Panc1 (cell line): ENCODE data around the gene BBS1. TPM values are rescaled to one million over a fixed set of nuclear protein-coding genes. Genes with fewer than 3 reads are reported as not detected.

Source experiments
- ATAC-seq: fragments of 200-7000 bp; cut with Tn5 transposase; 2 replicates; pipeline ENCODE4 v1.9.1; 2020; ENCODE audit warnings: mild to moderate bottlenecking, moderate library complexity
- BruUV-seq: library from RNA; stranded (reverse); fragments of 400-500 nt; replicated peaks from 2 replicates; lab custom pipeline; 2021; lab: Mats Ljungman, UMichigan
- CTCF ChIA-PET: fragments of 300-600 bp; sonication (Branson Sonifier 250); formaldehyde crosslinking; loops from one replicate; lab custom pipeline; 2022; ENCODE audit warnings: antibody characterized with exemption; lab: Charles Lee
- POLR2A ChIA-PET: fragments of 300-600 bp; sonication (Branson Sonifier 250); formaldehyde crosslinking; loops from one replicate; lab custom pipeline; 2022; ENCODE audit warnings: antibody characterized with exemption; lab: Charles Lee
- DNase-seq: peaks from one replicate; pipeline ENCODE4 v3.0.0-alpha.2; 2010; ENCODE audit warnings: low read depth, low spot score
- H3K27ac ChIP-seq: 2 replicates; pipeline ENCODE4 v1.5.1; 2011; ENCODE audit warnings: mild to moderate bottlenecking, low read length, inconsistent platforms
- H3K27me3 ChIP-seq: fragments of 200-500 bp; sonication (Bioruptor generic); 2 replicates; pipeline ENCODE4 v1.6.0; 2014; ENCODE audit warnings: low read length, inconsistent platforms; ENCODE audit not compliant: control insufficient read depth, insufficient read depth
- H3K36me3 ChIP-seq: fragments of 200-500 bp; sonication (Bioruptor generic); 2 replicates; pipeline ENCODE4 v1.5.1; 2014; ENCODE audit warnings: inconsistent platforms, mild to moderate bottlenecking, low read length, moderate library complexity; ENCODE audit not compliant: control insufficient read depth, insufficient read depth
- H3K4me1 ChIP-seq: 2 replicates; pipeline ENCODE4 v1.5.1; 2011; ENCODE audit warnings: inconsistent platforms, mild to moderate bottlenecking, low read length, moderate library complexity; ENCODE audit not compliant: control insufficient read depth, insufficient read depth
- H3K4me3 ChIP-seq, 2 experiments: 2 replicates each; pipeline ENCODE4 v1.5.1; 2011 to 2012; ENCODE audit warnings: low read depth in 2 of 2, low read length in 2 of 2, mild to moderate bottlenecking in 2 of 2, inconsistent platforms in 1 of 2, moderate library complexity in 1 of 2
- H3K9me3 ChIP-seq: fragments of 200-500 bp; sonication (Bioruptor generic); 2 replicates; pipeline ENCODE4 v1.5.1; 2014; ENCODE audit warnings: low read depth, mild to moderate bottlenecking, inconsistent platforms, low read length, moderate library complexity; ENCODE audit not compliant: control insufficient read depth, insufficient read depth
- POLR2AphosphoS5 ChIP-seq: IDR thresholded peaks from 2 replicates; pipeline ENCODE4 v1.6.1; 2012; ENCODE audit warnings: mild to moderate bottlenecking, low read depth, low read length, moderate library complexity
- SIN3A ChIP-seq: IDR thresholded peaks from 2 replicates; pipeline ENCODE4 v1.6.1; 2012; ENCODE audit warnings: low read depth, mild to moderate bottlenecking, low read length, moderate library complexity, borderline replicate concordance; ENCODE audit not compliant: insufficient read depth
- TCF7L2 ChIP-seq: IDR thresholded peaks from 2 replicates; pipeline ENCODE4 v1.6.1; 2011; ENCODE audit warnings: mild to moderate bottlenecking, low read depth, low read length, inconsistent platforms
- in situ Hi-C: cut with HindIII; loops from 2 replicates; pipeline ENCODE4 v1.10.0; 2016; ENCODE audit warnings: low sequenced_read_pairs, low pct_unique_long_range_greater_than_20kb
- intact Hi-C: fragments of 100-400 bp; cut with micrococcal nuclease; formaldehyde crosslinking; loops from one replicate; pipeline ENCODE4 v1.10.0; 2022; ENCODE audit not compliant: unreplicated experiment
- total RNA-seq: library from RNA; stranded (reverse); gene quantifications from one replicate; pipeline ENCODE4 v1.2.1, GENCODE V29; 2021; ENCODE audit not compliant: unreplicated experiment
- TF ChIP-seq, protein P1 (sequence below), 2 experiments: IDR thresholded peaks; 2 replicates each; pipeline ENCODE4 v1.6.1; 2011 to 2012; ENCODE audit warnings: low read depth in 2 of 2, control low read depth in 1 of 2, low read length in 1 of 2, mild to moderate bottlenecking in 1 of 2, moderate library complexity in 1 of 2; ENCODE audit not compliant: insufficient read depth in 1 of 2
- TF ChIP-seq, protein P2 (sequence below): fragments of 450-650 bp; IDR thresholded peaks from 2 replicates; pipeline ENCODE4 v1.5.1; 2017; ENCODE audit warnings: mild to moderate bottlenecking

Gene BBS1
- total RNA-seq, 1 experiment from 2014 or later, result 26.9 TPM

DNA sequence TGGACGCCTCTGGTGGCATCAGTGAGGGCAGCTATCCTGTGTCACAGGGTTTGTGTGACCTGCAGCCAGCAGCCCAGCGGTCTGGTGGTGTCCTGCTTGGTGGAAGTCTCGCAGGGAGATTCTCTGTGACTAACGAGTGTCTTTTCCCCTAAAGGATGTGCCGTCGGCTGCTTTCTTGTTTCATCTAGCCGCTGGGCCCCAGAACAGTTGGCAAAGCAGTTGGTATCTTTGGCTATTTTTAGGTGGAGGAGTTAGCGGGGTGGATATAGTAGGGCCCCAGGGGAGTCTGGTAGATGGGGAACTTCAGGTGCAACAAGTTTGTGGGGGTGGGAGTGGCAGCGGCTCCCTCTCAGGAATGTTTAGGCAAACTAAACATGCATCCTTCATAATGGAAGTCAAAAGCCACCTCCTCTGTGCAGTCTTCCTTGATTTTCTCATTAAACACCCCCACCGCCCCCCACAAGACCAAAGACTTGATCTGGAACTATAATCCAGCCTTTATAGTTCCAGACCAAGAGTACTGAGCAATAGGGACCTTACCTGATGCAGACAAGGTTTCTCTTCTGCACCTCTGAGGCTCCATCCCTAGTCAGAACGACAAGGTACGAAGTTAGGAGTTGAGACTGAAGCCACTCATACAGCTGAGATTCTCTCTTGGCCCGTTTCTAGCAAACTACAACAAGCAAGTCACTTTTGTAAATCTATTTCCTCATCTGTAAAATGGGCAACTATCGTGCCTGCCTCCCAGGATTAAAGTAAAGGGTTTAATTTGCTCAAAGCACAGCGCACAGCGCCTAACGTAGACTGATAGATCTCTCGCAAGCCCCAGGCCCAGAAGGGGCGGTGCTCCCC, 44.8 kb upstream of the BBS1 start:
- H3K27ac ChIP-seq, result no peak overlapping the region
- TF ChIP-seq TCF7L2, result no peak
- TF ChIP-seq SIN3A, result no peak
- TF ChIP-seq, protein P1, sequence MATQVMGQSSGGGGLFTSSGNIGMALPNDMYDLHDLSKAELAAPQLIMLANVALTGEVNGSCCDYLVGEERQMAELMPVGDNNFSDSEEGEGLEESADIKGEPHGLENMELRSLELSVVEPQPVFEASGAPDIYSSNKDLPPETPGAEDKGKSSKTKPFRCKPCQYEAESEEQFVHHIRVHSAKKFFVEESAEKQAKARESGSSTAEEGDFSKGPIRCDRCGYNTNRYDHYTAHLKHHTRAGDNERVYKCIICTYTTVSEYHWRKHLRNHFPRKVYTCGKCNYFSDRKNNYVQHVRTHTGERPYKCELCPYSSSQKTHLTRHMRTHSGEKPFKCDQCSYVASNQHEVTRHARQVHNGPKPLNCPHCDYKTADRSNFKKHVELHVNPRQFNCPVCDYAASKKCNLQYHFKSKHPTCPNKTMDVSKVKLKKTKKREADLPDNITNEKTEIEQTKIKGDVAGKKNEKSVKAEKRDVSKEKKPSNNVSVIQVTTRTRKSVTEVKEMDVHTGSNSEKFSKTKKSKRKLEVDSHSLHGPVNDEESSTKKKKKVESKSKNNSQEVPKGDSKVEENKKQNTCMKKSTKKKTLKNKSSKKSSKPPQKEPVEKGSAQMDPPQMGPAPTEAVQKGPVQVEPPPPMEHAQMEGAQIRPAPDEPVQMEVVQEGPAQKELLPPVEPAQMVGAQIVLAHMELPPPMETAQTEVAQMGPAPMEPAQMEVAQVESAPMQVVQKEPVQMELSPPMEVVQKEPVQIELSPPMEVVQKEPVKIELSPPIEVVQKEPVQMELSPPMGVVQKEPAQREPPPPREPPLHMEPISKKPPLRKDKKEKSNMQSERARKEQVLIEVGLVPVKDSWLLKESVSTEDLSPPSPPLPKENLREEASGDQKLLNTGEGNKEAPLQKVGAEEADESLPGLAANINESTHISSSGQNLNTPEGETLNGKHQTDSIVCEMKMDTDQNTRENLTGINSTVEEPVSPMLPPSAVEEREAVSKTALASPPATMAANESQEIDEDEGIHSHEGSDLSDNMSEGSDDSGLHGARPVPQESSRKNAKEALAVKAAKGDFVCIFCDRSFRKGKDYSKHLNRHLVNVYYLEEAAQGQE (IDR thresholded peaks at IDR 0.05; ENCODE audit: insufficient read depth in 1 of 2, low read depth in 2 of 2, low read length in 1 of 2), result no peak
- no peak for TF ChIP-seq POLR2AphosphoS5
- TF ChIP-seq, protein P2, sequence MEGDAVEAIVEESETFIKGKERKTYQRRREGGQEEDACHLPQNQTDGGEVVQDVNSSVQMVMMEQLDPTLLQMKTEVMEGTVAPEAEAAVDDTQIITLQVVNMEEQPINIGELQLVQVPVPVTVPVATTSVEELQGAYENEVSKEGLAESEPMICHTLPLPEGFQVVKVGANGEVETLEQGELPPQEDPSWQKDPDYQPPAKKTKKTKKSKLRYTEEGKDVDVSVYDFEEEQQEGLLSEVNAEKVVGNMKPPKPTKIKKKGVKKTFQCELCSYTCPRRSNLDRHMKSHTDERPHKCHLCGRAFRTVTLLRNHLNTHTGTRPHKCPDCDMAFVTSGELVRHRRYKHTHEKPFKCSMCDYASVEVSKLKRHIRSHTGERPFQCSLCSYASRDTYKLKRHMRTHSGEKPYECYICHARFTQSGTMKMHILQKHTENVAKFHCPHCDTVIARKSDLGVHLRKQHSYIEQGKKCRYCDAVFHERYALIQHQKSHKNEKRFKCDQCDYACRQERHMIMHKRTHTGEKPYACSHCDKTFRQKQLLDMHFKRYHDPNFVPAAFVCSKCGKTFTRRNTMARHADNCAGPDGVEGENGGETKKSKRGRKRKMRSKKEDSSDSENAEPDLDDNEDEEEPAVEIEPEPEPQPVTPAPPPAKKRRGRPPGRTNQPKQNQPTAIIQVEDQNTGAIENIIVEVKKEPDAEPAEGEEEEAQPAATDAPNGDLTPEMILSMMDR, result no peak
- no peaks in the 10 kb centered on the region for H3K27me3 ChIP-seq
- peak overlapping the region; percentile 70 to 82 for H3K4me3 ChIP-seq
- DNase-seq (no peak), ATAC-seq (no peak)
- intact Hi-C loops, result no loop called here
- ChIA-PET POLR2A (no interaction called here), CTCF (interaction anchor here (1.0 to 1.1 kb wide), 2 partner anchors 27 to 44 kb away, joined by 3 to 4 read pairs; partner anchors contain the start of gene MRPL11)
- H3K9me3 ChIP-seq, result no peaks in the 10 kb centered on the region
- H3K4me1 ChIP-seq, result peaks cover 11% of the 10 kb centered on the region
- H3K36me3 ChIP-seq, result no peaks in the 10 kb centered on the region
- BruUV-seq, result no TSS peak
- in situ Hi-C loops, result no loop called here

DNA sequence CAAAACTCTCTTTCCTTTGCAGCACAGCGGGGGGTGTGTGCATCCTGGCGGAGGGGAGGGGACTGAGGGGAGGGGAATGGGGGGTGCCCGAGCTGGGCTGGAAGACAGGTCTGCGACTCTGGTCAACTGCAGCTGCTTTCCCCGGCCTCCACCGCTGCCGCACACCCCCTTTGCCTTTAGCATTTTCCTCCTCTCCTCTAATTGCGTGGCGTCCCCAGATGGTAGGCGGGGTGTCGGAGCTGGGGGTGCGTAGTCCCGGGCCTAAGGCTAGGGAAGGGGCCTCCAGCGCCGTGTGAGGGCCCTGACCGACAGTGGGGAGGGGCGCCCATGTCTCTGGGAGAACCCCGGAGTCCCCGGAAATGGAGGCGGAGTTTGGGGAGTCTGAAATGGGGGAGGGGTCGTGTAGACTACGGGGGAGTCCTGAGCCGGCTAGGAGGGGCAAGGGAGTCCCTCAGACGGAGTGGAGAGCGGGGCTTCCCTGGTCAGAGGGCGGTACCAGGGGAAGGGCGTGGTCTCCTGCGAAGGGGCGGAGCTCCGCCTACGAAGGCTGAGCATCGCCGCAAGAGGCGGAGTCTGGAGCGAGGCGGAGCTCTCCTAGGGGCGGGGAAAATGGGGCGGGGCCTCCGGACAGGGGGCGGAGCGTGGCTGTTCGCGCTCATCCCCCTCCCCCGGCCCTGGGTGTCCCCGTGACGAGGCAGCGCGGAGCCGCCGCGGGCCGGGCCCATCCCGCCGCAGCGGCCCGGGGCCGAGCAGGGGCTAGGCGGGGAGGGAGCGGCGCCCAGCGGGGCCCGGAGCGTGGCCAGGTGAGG, 44.0 kb upstream of the BBS1 start, which contains the start of gene PELI3:
TSS of gene PELI3 (plus strand) at position 681 of the 809 bp plus-strand sequence. CDS start 1,224 bp downstream, outside the sequence.
- Histone ChIP-seq H3K4me3 (peak within 1 kb of the TSS; percentile 70 to 82), H3K27me3 (no peaks in the 10 kb centered on the region), H3K36me3 (no peaks in the 10 kb centered on the region), H3K27ac (peak within 1 kb of the TSS; percentile 77), H3K4me1 (peaks cover 11% of the 10 kb centered on the region), H3K9me3 (no peaks in the 10 kb centered on the region)
- in situ Hi-C loops, result no loop called here
- no TSS peak for BruUV-seq
- peak; percentile 97 for ATAC-seq
- no peak for DNase-seq
- TF ChIP-seq, protein P1 (IDR thresholded peaks at IDR 0.05; ENCODE audit: insufficient read depth in 1 of 2, low read depth in 2 of 2, low read length in 1 of 2), result no peak
- no peak for TF ChIP-seq TCF7L2
- TF ChIP-seq POLR2AphosphoS5, result peak; percentile 9; the same call in 1 of the 2 replicates
- CTCF ChIA-PET, result interaction anchor here (0.6 to 1.1 kb wide), 15 partner anchors 12 to 1626 kb away, joined by 3 to 10 read pairs (median 4); partner anchors contain the start of genes MRPL11 and ZDHHC24
- intact Hi-C loops, result no loop called here
- POLR2A ChIA-PET, result interaction anchor here (0.6 kb wide), 9 partner anchors 17 to 388 kb away, joined by 3 to 10 read pairs (median 3); partner anchors contain the start of gene RCE1
